K562 (cell line): ENCODE results near the gene SDSL. TPM values are rescaled to one million over a fixed set of nuclear protein-coding genes. Genes with fewer than 3 reads are reported as not detected.

Source experiments
- CHD4 ChIP-seq: fragments of 200-600 bp; sonication (generic); IDR thresholded peaks from 3 replicates; pipeline ENCODE4 v1.6.1; 2012; ENCODE audit warnings: low read depth, mild to moderate bottlenecking, mixed read lengths, low read length, inconsistent platforms; ENCODE audit not compliant: insufficient read depth, insufficient replicate concordance, poor library complexity, severe bottlenecking
- CXXC5 ChIP-seq: fragments of 250-450 bp; sonication (Bioruptor Pico); IDR thresholded peaks from 2 replicates; pipeline ENCODE4 v1.8.0; 2022; ENCODE audit warnings: inconsistent platforms, mild to moderate bottlenecking, moderate library complexity
- E2F3 ChIP-seq: fragments of 250-450 bp; sonication (Bioruptor Pico); IDR thresholded peaks from 2 replicates; pipeline ENCODE4 v1.4.0; 2020; ENCODE audit warnings: mild to moderate bottlenecking
- E2F6 ChIP-seq, 2 experiments: IDR thresholded peaks; 2 replicates each; pipeline ENCODE4 v1.6.1; 2011; ENCODE audit warnings: borderline replicate concordance in 1 of 2, control low read depth in 1 of 2, low read depth in 1 of 2, low read length in 1 of 2, mild to moderate bottlenecking in 1 of 2, mixed read lengths in 1 of 2, moderate library complexity in 1 of 2; ENCODE audit not compliant: insufficient read depth in 1 of 2, insufficient read length in 1 of 2, poor library complexity in 1 of 2, severe bottlenecking in 1 of 2; ENCODE audit errors: extremely low read depth in 1 of 2
- ELF1 ChIP-seq: fragments of 200-800 bp; sonication (Bioruptor generic); IDR thresholded peaks from 2 replicates; pipeline ENCODE4 v1.6.1; 2016; ENCODE audit warnings: missing genetic modification characterization, missing compliant biosample characterization
- KDM5B ChIP-seq: fragments of 200-600 bp; sonication (generic); IDR thresholded peaks from 2 replicates; pipeline ENCODE4 v1.6.1; 2012; ENCODE audit warnings: low read depth, mild to moderate bottlenecking, moderate library complexity, low read length, control low read depth, inconsistent platforms; ENCODE audit not compliant: insufficient replicate concordance
- TFAP4 ChIP-seq: sonication (generic); formaldehyde crosslinking; IDR thresholded peaks from 2 replicates; pipeline ENCODE4 v1.8.0; 2022; ENCODE audit warnings: missing genetic modification reagents, mild to moderate bottlenecking, moderate library complexity, borderline replicate concordance
- polyA plus RNA-seq, 8 experiments: library from polyadenylated mRNA; depleted of rRNA in 4 of 8; stranded (reverse) in 5 of 8; unstranded in 3 of 8; fragments of >200 nt; fragmentation: Nextera tagmentation in 2 of 8; fragmentation: Illumina TruSeq in 1 of 8; extraction: Ambion mirVana in 2 of 8; extraction: Trizol in 1 of 8; gene quantifications; 2 replicates each; pipeline versions ENCODE4 v1.2.1 to v1.2.3, GENCODE V29; 2011 to 2014; ENCODE audit warnings: inconsistent platforms in 1 of 8, missing spikeins in 1 of 8
- total RNA-seq, 7 experiments: library from RNA; depleted of rRNA in 6 of 7; stranded (reverse); fragments of >200 nt in 6 of 7; fragmentation: Illumina TruSeq in 2 of 7; extraction: Trizol in 2 of 7; gene quantifications; 2 replicates each; pipeline versions ENCODE4 v1.2.1 to v1.2.3, GENCODE V29; 2011 to 2021; ENCODE audit warnings: low replicate concordance in 1 of 7

Gene SDSL
- total and polyA plus RNA-seq, 9 of the 15 experiments (the other 6 are each of a cell fraction or from before 2014, with no cell fraction given) = 0.31 to 11.0 (median 7.4) TPM

GRCh38 chr12:113467142-113467501, 44.9 kb downstream of the SDSL start (continued):
- TF ChIP-seq E2F6 (IDR thresholded peaks at IDR 0.05; ENCODE audit: borderline replicate concordance in 1 of 2, extremely low read depth in 1 of 2, insufficient read depth in 1 of 2, insufficient read length in 1 of 2, low read depth in 1 of 2, low read length in 1 of 2, poor library complexity in 1 of 2, severe bottlenecking in 1 of 2) (peak in 1 of 2 experiments; percentile 13), CXXC5 (CRISPR knock-in tag) (peak; percentile 45; the same call in 1 of the 2 replicates), TFAP4 (CRISPR knock-in tag) (peak; percentile 95), CHD4 (no peak), E2F3 (CRISPR knock-in tag) (0 out of 2 replicates have a peak, but pooled peaks have one; percentile 25), ELF1 (tag) (peak; percentile 38), KDM5B (peak; percentile 26)
